Lower lobe of right lung (tissue), 2 donors: ENCODE measurements around the gene PCOLCE2. TPM values are rescaled to one million over a fixed set of nuclear protein-coding genes. Genes with fewer than 3 reads are reported as not detected.

ENCODE experiments used
- ATAC-seq, 2 donors: fragments of 200-7000 bp; cut with Tn5 transposase; one replicate each; pipeline ENCODE4 v1.9.1; 2020 to 2022; ENCODE audit warnings: mild to moderate bottlenecking in 2 of 2, moderate library complexity in 2 of 2
- DNase-seq: peaks from one replicate; pipeline ENCODE4 v3.0.0-alpha.2; 2020
- H3K27ac ChIP-seq: fragments of 200-600 bp; one replicate; pipeline ENCODE4 v1.8.0; 2022
- H3K27me3 ChIP-seq: fragments of 200-600 bp; one replicate; pipeline ENCODE4 v1.8.0; 2022; ENCODE audit warnings: low read depth
- H3K36me3 ChIP-seq: fragments of 200-600 bp; one replicate; pipeline ENCODE4 v1.8.0; 2022; ENCODE audit warnings: mild to moderate bottlenecking
- H3K4me1 ChIP-seq: fragments of 200-600 bp; one replicate; pipeline ENCODE4 v1.8.0; 2022
- H3K4me3 ChIP-seq: fragments of 200-600 bp; one replicate; pipeline ENCODE4 v1.8.0; 2022; ENCODE audit warnings: mild to moderate bottlenecking
- H3K9me3 ChIP-seq: fragments of 200-600 bp; one replicate; pipeline ENCODE4 v1.8.0; 2022
- intact Hi-C: fragments of 100-400 bp; cut with DNase I; formaldehyde crosslinking; loops from one replicate; pipeline ENCODE4 v1.11.0; 2022
- total RNA-seq: library from RNA; stranded (reverse); fragmentation: NEBNext Ultra II Directional; extraction: Animal tissue kit (Norgen Biotek cat#: 25700); gene quantifications from one replicate; pipeline ENCODE4 v1.2.1, GENCODE V29; 2021
- TF ChIP-seq, protein P1 (sequence below): fragments of 200-600 bp; IDR thresholded peaks from one replicate; pipeline ENCODE4 v1.8.0; 2022; ENCODE audit warnings: antibody characterized with exemption, mild to moderate bottlenecking
- donor health status: DM: no; HTN: yes; CAD: no; lungs with severe emphysema.

Gene PCOLCE2
- total RNA-seq, 1 donor from 2014 or later, result 41.0 TPM

GRCh38 chr3:142894493-142894892, 5.6 kb upstream of the PCOLCE2 start:
- Histone ChIP-seq H3K27me3 (no peaks in the 10 kb centered on the region), H3K4me1 (no peaks in the 10 kb centered on the region), H3K9me3 (no peaks in the 10 kb centered on the region), H3K27ac (no peak overlapping the region), H3K4me3 (no peak overlapping the region), H3K36me3 (no peaks in the 10 kb centered on the region)
- intact Hi-C loops, result no loop called here
- TF ChIP-seq, protein P1, sequence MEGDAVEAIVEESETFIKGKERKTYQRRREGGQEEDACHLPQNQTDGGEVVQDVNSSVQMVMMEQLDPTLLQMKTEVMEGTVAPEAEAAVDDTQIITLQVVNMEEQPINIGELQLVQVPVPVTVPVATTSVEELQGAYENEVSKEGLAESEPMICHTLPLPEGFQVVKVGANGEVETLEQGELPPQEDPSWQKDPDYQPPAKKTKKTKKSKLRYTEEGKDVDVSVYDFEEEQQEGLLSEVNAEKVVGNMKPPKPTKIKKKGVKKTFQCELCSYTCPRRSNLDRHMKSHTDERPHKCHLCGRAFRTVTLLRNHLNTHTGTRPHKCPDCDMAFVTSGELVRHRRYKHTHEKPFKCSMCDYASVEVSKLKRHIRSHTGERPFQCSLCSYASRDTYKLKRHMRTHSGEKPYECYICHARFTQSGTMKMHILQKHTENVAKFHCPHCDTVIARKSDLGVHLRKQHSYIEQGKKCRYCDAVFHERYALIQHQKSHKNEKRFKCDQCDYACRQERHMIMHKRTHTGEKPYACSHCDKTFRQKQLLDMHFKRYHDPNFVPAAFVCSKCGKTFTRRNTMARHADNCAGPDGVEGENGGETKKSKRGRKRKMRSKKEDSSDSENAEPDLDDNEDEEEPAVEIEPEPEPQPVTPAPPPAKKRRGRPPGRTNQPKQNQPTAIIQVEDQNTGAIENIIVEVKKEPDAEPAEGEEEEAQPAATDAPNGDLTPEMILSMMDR, result no peak
- DNase-seq (no peak), ATAC-seq (no peak)

DNA sequence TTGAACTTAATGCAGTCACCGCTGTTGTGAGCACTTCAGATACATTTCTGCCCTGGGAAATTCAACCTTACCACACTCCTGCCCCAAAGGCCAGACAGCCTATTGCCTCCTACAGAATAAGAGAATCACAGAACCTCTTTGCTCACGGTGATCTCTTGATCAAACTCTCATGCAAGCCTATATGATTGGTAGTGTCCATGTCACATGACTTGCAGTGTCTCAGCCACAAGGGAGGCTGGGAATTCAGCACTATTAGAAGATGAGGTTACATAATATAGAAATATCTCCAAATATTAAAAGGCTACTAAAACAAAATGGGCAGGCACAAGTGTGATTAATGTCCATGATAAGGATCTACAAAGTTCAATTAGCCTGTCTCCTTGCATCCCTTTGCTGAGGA, 3.8 kb upstream of the PCOLCE2 start:
- Histone ChIP-seq H3K4me1 (peaks cover 14% of the 10 kb centered on the region), H3K9me3 (no peaks in the 10 kb centered on the region), H3K27me3 (peaks cover 16% of the 10 kb centered on the region), H3K27ac (no peak overlapping the region), H3K4me3 (no peak overlapping the region), H3K36me3 (no peaks in the 10 kb centered on the region)
- no peak for ATAC-seq
- intact Hi-C loops, result no loop called here
- TF ChIP-seq, protein P1, result no peak
- no peak for DNase-seq

GRCh38 chr3:142890592-142890991, 1.7 kb upstream of the PCOLCE2 start:
- no peaks in the 10 kb centered on the region for H3K9me3 ChIP-seq
- intact Hi-C loops, result no loop called here
- peaks cover 21% of the 10 kb centered on the region for H3K27me3 ChIP-seq
- TF ChIP-seq, protein P1, result no peak
- no peaks in the 10 kb centered on the region for H3K36me3 ChIP-seq
- H3K4me1 ChIP-seq, result peaks cover 14% of the 10 kb centered on the region
- DNase-seq (no peak), ATAC-seq (no peak)
- H3K4me3 ChIP-seq, result no peak overlapping the region
- no peak overlapping the region for H3K27ac ChIP-seq

DNA sequence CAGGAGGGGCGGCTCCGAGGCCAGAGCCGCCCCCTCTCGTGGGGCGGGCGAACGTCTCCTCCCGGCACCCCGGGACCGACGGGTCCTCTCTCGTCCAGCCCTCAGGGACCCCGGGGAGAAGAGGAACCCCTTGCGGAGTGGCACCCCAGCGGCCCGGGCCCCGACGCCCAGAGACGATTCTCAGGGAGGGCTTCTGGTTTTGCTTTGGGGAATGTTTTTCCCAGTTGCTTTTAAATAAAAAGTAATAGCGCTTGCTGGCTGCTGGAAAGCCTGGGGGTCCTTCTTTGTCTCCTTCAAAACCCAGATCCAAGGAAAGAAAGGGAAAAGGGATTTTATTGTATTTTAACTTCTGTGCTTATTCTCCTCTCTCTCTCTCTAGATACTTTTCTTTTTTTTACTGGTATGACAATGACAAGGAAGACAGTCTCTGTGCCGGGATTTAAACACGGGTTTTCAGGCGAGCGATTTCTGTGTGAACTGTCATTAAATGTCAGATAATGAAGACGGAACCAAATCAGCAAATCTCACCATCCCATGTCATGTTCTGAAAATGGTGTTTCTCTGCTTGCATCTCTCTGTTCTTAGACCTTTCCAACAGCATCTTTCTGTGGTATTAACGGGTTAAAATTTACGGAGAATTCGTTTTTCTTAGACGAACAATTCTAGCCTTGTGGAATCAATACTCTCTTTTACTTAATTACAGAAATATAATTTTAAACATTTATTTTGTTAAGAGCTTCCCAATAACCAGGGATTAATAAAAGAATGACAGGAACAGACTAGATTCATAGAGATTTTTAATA, 530 bp upstream of the PCOLCE2 start:
- ATAC-seq, result peak in 1 of 2 donors; percentile 58
- H3K36me3 ChIP-seq, result no peaks in the 10 kb centered on the region
- H3K27me3 ChIP-seq, result peaks cover 21% of the 10 kb centered on the region
- TF ChIP-seq, protein P1, result no peak
- H3K4me1 ChIP-seq, result peaks cover 14% of the 10 kb centered on the region
- intact Hi-C loops, result no loop called here
- peak; percentile 51 for DNase-seq
- no peaks in the 10 kb centered on the region for H3K9me3 ChIP-seq
- H3K27ac ChIP-seq, result peak overlapping the region; percentile 68
- H3K4me3 ChIP-seq, result peak overlapping the region; percentile 60

- peaks cover 14% of the 10 kb centered on the region for H3K4me1 ChIP-seq
- peak; percentile 57 for DNase-seq
- H3K9me3 ChIP-seq, result no peaks in the 10 kb centered on the region
- H3K4me3 ChIP-seq, result peak overlapping the region; percentile 60
- peak; percentile 56 to 65 for ATAC-seq
- no peaks in the 10 kb centered on the region for H3K36me3 ChIP-seq
- H3K27ac ChIP-seq, result peak overlapping the region; percentile 68
- H3K27me3 ChIP-seq, result peaks cover 21% of the 10 kb centered on the region
- TF ChIP-seq, protein P1, result no peak
- intact Hi-C loops, result no loop called here
Observed at GRCh38 chr3:142888099-142888480, 793 bp downstream of the PCOLCE2 start.
